IPS-18a (cell line): ENCODE results near the gene TADA2B.

ENCODE experiments used
- H3K27ac ChIP-seq: one replicate; pipeline ENCODE4 v1.5.1; 2013; ENCODE audit warnings: low read length
- H3K27me3 ChIP-seq: one replicate; pipeline ENCODE4 v1.6.1; 2013; ENCODE audit warnings: mild to moderate bottlenecking, low read length; ENCODE audit not compliant: control insufficient read depth, insufficient read depth
- H3K36me3 ChIP-seq: one replicate; pipeline ENCODE4 v1.6.1; 2013; ENCODE audit warnings: low read depth, low read length; ENCODE audit not compliant: control insufficient read depth
- H3K4me1 ChIP-seq: one replicate; pipeline ENCODE4 v1.6.1; 2013; ENCODE audit warnings: low read depth, low read length; ENCODE audit not compliant: control insufficient read depth
- H3K4me3 ChIP-seq: one replicate; pipeline ENCODE4 v1.5.1; 2013; ENCODE audit warnings: low read length
- H3K9ac ChIP-seq: one replicate; pipeline ENCODE4 v1.6.1; 2013; ENCODE audit warnings: mild to moderate bottlenecking, low read length, moderate library complexity
- H3K9me3 ChIP-seq: one replicate; pipeline ENCODE4 v1.6.1; 2013; ENCODE audit warnings: low read depth, low read length; ENCODE audit not compliant: control insufficient read depth

Gene TADA2B

GRCh38 chr4:7044137-7044930, 1.2 kb downstream of the TADA2B start:
- H3K9me3 ChIP-seq: no peaks in the 10 kb centered on the region
- peak overlapping the region; percentile 84 for H3K4me3 ChIP-seq
- no peak overlapping the region for H3K27ac ChIP-seq
- H3K27me3 ChIP-seq: peaks cover 37% of the 10 kb centered on the region
- H3K36me3 ChIP-seq: no peaks in the 10 kb centered on the region
- peak overlapping the region; percentile 67 for H3K9ac ChIP-seq
- peaks cover 7% of the 10 kb centered on the region for H3K4me1 ChIP-seq

- Histone ChIP-seq H3K27me3 (peaks cover 33% of the 10 kb centered on the region), H3K9ac (no peak overlapping the region), H3K9me3 (no peaks in the 10 kb centered on the region), H3K36me3 (no peaks in the 10 kb centered on the region), H3K4me1 (peaks cover 7% of the 10 kb centered on the region), H3K4me3 (no peak overlapping the region), H3K27ac (no peak overlapping the region)
Observed at GRCh38 chr4:7045553-7045952, 2.4 kb downstream of the TADA2B start.

GRCh38 chr4:7045961-7046921, 3.1 kb downstream of the TADA2B start:
- Histone ChIP-seq H3K27ac (no peak overlapping the region), H3K27me3 (peaks cover 26% of the 10 kb centered on the region), H3K4me3 (no peak overlapping the region), H3K9ac (no peak overlapping the region), H3K4me1 (peaks cover 7% of the 10 kb centered on the region), H3K9me3 (no peaks in the 10 kb centered on the region), H3K36me3 (no peaks in the 10 kb centered on the region)

- Histone ChIP-seq H3K9ac (no peak overlapping the region), H3K9me3 (no peaks in the 10 kb centered on the region), H3K27me3 (peaks cover 19% of the 10 kb centered on the region), H3K36me3 (no peaks in the 10 kb centered on the region), H3K4me1 (peaks cover 7% of the 10 kb centered on the region), H3K27ac (no peak overlapping the region), H3K4me3 (no peak overlapping the region)
Observed at GRCh38 chr4:7046971-7047370, 3.8 kb downstream of the TADA2B start.

- H3K27me3 ChIP-seq: peaks cover 13% of the 10 kb centered on the region
- no peaks in the 10 kb centered on the region for H3K36me3 ChIP-seq
- no peak overlapping the region for H3K4me3 ChIP-seq
- H3K4me1 ChIP-seq: peaks cover 7% of the 10 kb centered on the region
- H3K9ac ChIP-seq: no peak overlapping the region
- H3K9me3 ChIP-seq: no peaks in the 10 kb centered on the region
- H3K27ac ChIP-seq: no peak overlapping the region
Observed at GRCh38 chr4:7048642-7049041, 5.5 kb downstream of the TADA2B start.

- no peaks in the 10 kb centered on the region for H3K36me3 ChIP-seq
- no peak overlapping the region for H3K4me3 ChIP-seq
- H3K4me1 ChIP-seq: peaks cover 4% of the 10 kb centered on the region
- H3K9ac ChIP-seq: no peak overlapping the region
- peaks cover 8% of the 10 kb centered on the region for H3K27me3 ChIP-seq
- H3K9me3 ChIP-seq: no peaks in the 10 kb centered on the region
- H3K27ac ChIP-seq: no peak overlapping the region
Observed at GRCh38 chr4:7049295-7049694, 6.1 kb downstream of the TADA2B start.

- no peaks in the 10 kb centered on the region for H3K4me1 ChIP-seq
- H3K27me3 ChIP-seq: peaks cover 4% of the 10 kb centered on the region
- H3K9me3 ChIP-seq: no peaks in the 10 kb centered on the region
- H3K9ac ChIP-seq: no peak overlapping the region
- H3K4me3 ChIP-seq: no peak overlapping the region
- no peak overlapping the region for H3K27ac ChIP-seq
- no peaks in the 10 kb centered on the region for H3K36me3 ChIP-seq
Observed at GRCh38 chr4:7049739-7050138, 6.6 kb downstream of the TADA2B start.

- H3K4me3 ChIP-seq: no peak overlapping the region
- H3K27ac ChIP-seq: no peak overlapping the region
- H3K4me1 ChIP-seq: no peaks in the 10 kb centered on the region
- H3K9me3 ChIP-seq: no peaks in the 10 kb centered on the region
- no peaks in the 10 kb centered on the region for H3K36me3 ChIP-seq
- no peaks in the 10 kb centered on the region for H3K27me3 ChIP-seq
- no peak overlapping the region for H3K9ac ChIP-seq
Observed at GRCh38 chr4:7050481-7051143, 7.4 kb downstream of the TADA2B start.

- no peak overlapping the region for H3K9ac ChIP-seq
- no peaks in the 10 kb centered on the region for H3K9me3 ChIP-seq
- H3K4me1 ChIP-seq: no peaks in the 10 kb centered on the region
- peaks cover under 1% of the 10 kb centered on the region for H3K36me3 ChIP-seq
- H3K27ac ChIP-seq: no peak overlapping the region
- no peaks in the 10 kb centered on the region for H3K27me3 ChIP-seq
- no peak overlapping the region for H3K4me3 ChIP-seq
Observed at GRCh38 chr4:7051144-7051495, 7.9 kb downstream of the TADA2B start.

- H3K27ac ChIP-seq: no peak overlapping the region
- no peaks in the 10 kb centered on the region for H3K9me3 ChIP-seq
- H3K4me3 ChIP-seq: no peak overlapping the region
- no peaks in the 10 kb centered on the region for H3K4me1 ChIP-seq
- no peak overlapping the region for H3K9ac ChIP-seq
- no peaks in the 10 kb centered on the region for H3K27me3 ChIP-seq
- H3K36me3 ChIP-seq: peaks cover 5% of the 10 kb centered on the region
Observed at GRCh38 chr4:7051905-7052304, 8.7 kb downstream of the TADA2B start.

GRCh38 chr4:7052313-7052712, 9.1 kb downstream of the TADA2B start:
- H3K9me3 ChIP-seq: no peaks in the 10 kb centered on the region
- H3K4me3 ChIP-seq: no peak overlapping the region
- H3K4me1 ChIP-seq: no peaks in the 10 kb centered on the region
- peaks cover 5% of the 10 kb centered on the region for H3K36me3 ChIP-seq
- H3K9ac ChIP-seq: no peak overlapping the region
- no peaks in the 10 kb centered on the region for H3K27me3 ChIP-seq
- H3K27ac ChIP-seq: no peak overlapping the region
